ENCODE data around the gene PIK3CA. TPM values are rescaled to one million over a fixed set of nuclear protein-coding genes. Genes with fewer than 3 reads are reported as not detected.
A peak's percentile ranks its signal among the peaks of the same experiment; 100 is the strongest.

The PIK3CA gene
- total and polyA plus RNA-seq, 7 donors, result 5.6 to 24.4 (median 18.7) TPM

- Histone ChIP-seq H3K4me3 (no peak overlapping the region), H3K4me1 (no peaks in the 10 kb centered on the region), H3K9me3 (no peaks in the 10 kb centered on the region), H3K27me3 (ENCODE audit: insufficient read depth in 3 of 3, low read length in 2 of 3) (peaks cover 0 to 1% (median 0%) of the 10 kb centered on the region in 3 donors), H3K36me3 (ENCODE audit: insufficient read depth in 1 of 2, low read depth in 1 of 2) (no peaks in the 10 kb centered on the region), H3K27ac (no peak overlapping the region)
- no peak for ATAC-seq
- no peak for DNase-seq
- 95 to 100% (median 96%) methylated on average over 1 of the region's 1 CpG for WGBS, 3 donors
- intact Hi-C loops (cut with DNase I), result no loop called here
- no peak for TF ChIP-seq CTCF (IDR thresholded peaks at IDR 0.05)
Measured at GRCh38 chr3:179133575-179133974, 14.6 kb upstream of the PIK3CA start.

GRCh38 chr3:179136195-179136594 lies 12.0 kb upstream of the PIK3CA start:
- H3K27me3 ChIP-seq (ENCODE audit: insufficient read depth in 3 of 3, low read length in 2 of 3), result peaks cover 0 to 1% (median 0%) of the 10 kb centered on the region in 3 donors
- DNase-seq, result no peak
- 81 to 88% (median 87%) methylated on average over 1 of the region's 1 CpG for WGBS, 3 donors
- no peak overlapping the region for H3K4me3 ChIP-seq
- intact Hi-C loops (cut with DNase I), result no loop called here
- no peak for ATAC-seq
- H3K4me1 ChIP-seq, result no peaks in the 10 kb centered on the region
- H3K27ac ChIP-seq, result no peak overlapping the region
- H3K9me3 ChIP-seq, result no peaks in the 10 kb centered on the region
- TF ChIP-seq CTCF (IDR thresholded peaks at IDR 0.05), result no peak
- no peaks in the 10 kb centered on the region for H3K36me3 ChIP-seq (ENCODE audit: insufficient read depth in 1 of 2, low read depth in 1 of 2)

- Histone ChIP-seq H3K27ac (no peak overlapping the region), H3K9me3 (no peaks in the 10 kb centered on the region), H3K27me3 (ENCODE audit: insufficient read depth in 3 of 3, low read length in 2 of 3) (peaks cover 0 to 1% (median 0%) of the 10 kb centered on the region in 3 donors), H3K36me3 (ENCODE audit: insufficient read depth in 1 of 2, low read depth in 1 of 2) (no peaks in the 10 kb centered on the region), H3K4me1 (no peaks in the 10 kb centered on the region), H3K4me3 (no peak overlapping the region)
- DNase-seq, result no peak
- intact Hi-C loops (cut with DNase I), result no loop called here
- ATAC-seq, result no peak
- 85 to 91% (median 87%) methylated on average over 4 of the region's 4 CpGs for WGBS, 3 donors
- TF ChIP-seq CTCF (IDR thresholded peaks at IDR 0.05), result no peak
Measured at GRCh38 chr3:179141890-179142289, 6.3 kb upstream of the PIK3CA start.

GRCh38 chr3:179146911-179147513 lies 1.1 kb upstream of the PIK3CA start:
- no peaks in the 10 kb centered on the region for H3K27me3 ChIP-seq (ENCODE audit: insufficient read depth in 3 of 3, low read length in 2 of 3)
- peak overlapping the region; percentile 96 for H3K4me3 ChIP-seq
- no peak for DNase-seq
- 1 to 5% (median 2%) methylated on average over 16 of the region's 16 CpGs for WGBS, 3 donors
- peak; percentile 59 to 76 (median 62) for ATAC-seq
- no peaks in the 10 kb centered on the region for H3K9me3 ChIP-seq
- H3K36me3 ChIP-seq (ENCODE audit: insufficient read depth in 1 of 2, low read depth in 1 of 2), result no peaks in the 10 kb centered on the region
- TF ChIP-seq CTCF (IDR thresholded peaks at IDR 0.05), result peak; percentile 68
- intact Hi-C loops (cut with DNase I), result loop anchor here (2.0 to 5.0 kb wide), 5 partner anchors 35 to 175 kb away; partner anchors contain the start of genes ZMAT3 (in 1 of the 2) and ZNF639 (in 1 of the 2)
- peaks cover 24% of the 10 kb centered on the region for H3K4me1 ChIP-seq
- peak overlapping the region; percentile 99 for H3K27ac ChIP-seq

GRCh38 chr3:179147514-179147872 lies 664 bp upstream of the PIK3CA start:
- peak; percentile 8 to 41 (median 21) for ATAC-seq
- peak; percentile 21 to 48 for DNase-seq
- WGBS, 3 donors, result 0% methylated on average over 14 of the region's 14 CpGs
- H3K4me1 ChIP-seq, result peaks cover 28% of the 10 kb centered on the region
- peak overlapping the region; percentile 99 for H3K27ac ChIP-seq
- intact Hi-C loops (cut with DNase I), result loop anchor here (2.0 to 5.0 kb wide), 5 partner anchors 35 to 175 kb away; partner anchors contain the start of genes ZMAT3 (in 1 of the 2) and ZNF639 (in 1 of the 2)
- H3K9me3 ChIP-seq, result no peaks in the 10 kb centered on the region
- H3K27me3 ChIP-seq (ENCODE audit: insufficient read depth in 3 of 3, low read length in 2 of 3), result no peaks in the 10 kb centered on the region
- peak overlapping the region; percentile 96 for H3K4me3 ChIP-seq
- TF ChIP-seq CTCF (IDR thresholded peaks at IDR 0.05), result no peak
- H3K36me3 ChIP-seq (ENCODE audit: insufficient read depth in 1 of 2, low read depth in 1 of 2), result no peaks in the 10 kb centered on the region
